DMS 273 treated with DMSO at 0.1 percent for 48 hours (cell line): ENCODE results near the gene HSD17B8.

Experiments
- DNase-seq: peaks from one replicate; lab custom pipeline; 2025; lab: John Stamatoyannopoulos, UW

The HSD17B8 gene

GRCh38 chr6:33171880-33172687, 32.4 kb upstream of the HSD17B8 start:
- DNase-seq = no peak

GRCh38 chr6:33172688-33173534, 31.5 kb upstream of the HSD17B8 start:
- no peak for DNase-seq

GRCh38 chr6:33173535-33174180, 30.8 kb upstream of the HSD17B8 start:
- no peak for DNase-seq

GRCh38 chr6:33174784-33175183, 29.7 kb upstream of the HSD17B8 start:
- DNase-seq = no peak

GRCh38 chr6:33175436-33176069, 28.9 kb upstream of the HSD17B8 start:
- DNase-seq = no peak

GRCh38 chr6:33176906-33177305, 27.5 kb upstream of the HSD17B8 start:
- no peak for DNase-seq

- DNase-seq = no peak
Observed at GRCh38 chr6:33177552-33178446, 26.7 kb upstream of the HSD17B8 start.

- DNase-seq = no peak
Observed at GRCh38 chr6:33178755-33179475, 25.5 kb upstream of the HSD17B8 start.

GRCh38 chr6:33181141-33181540, 23.3 kb upstream of the HSD17B8 start:
- DNase-seq = no peak

- DNase-seq = no peak
Observed at GRCh38 chr6:33183071-33183683, 21.3 kb upstream of the HSD17B8 start.

GRCh38 chr6:33185190-33185589, 19.3 kb upstream of the HSD17B8 start:
- no peak for DNase-seq

GRCh38 chr6:33185654-33186187, 18.7 kb upstream of the HSD17B8 start:
- no peak for DNase-seq

- no peak for DNase-seq
Observed at GRCh38 chr6:33187809-33188208, 16.6 kb upstream of the HSD17B8 start.

GRCh38 chr6:33189164-33189563, 15.3 kb upstream of the HSD17B8 start:
- DNase-seq = no peak

- DNase-seq = no peak
Observed at GRCh38 chr6:33189625-33190448, 14.6 kb upstream of the HSD17B8 start.

GRCh38 chr6:33190504-33191107, 13.8 kb upstream of the HSD17B8 start:
- DNase-seq = no peak

- DNase-seq = no peak
Observed at GRCh38 chr6:33191383-33192104, 12.9 kb upstream of the HSD17B8 start.
